GM12891 (cell line): ENCODE data around the gene ABCA13.

Experiments
- POLR2A ChIP-seq: IDR thresholded peaks from 2 replicates; pipeline ENCODE4 v1.6.1; 2011; ENCODE audit warnings: low read depth, low read length, control low read depth
- POLR2AphosphoS5 ChIP-seq: IDR thresholded peaks from 2 replicates; pipeline ENCODE4 v1.6.1; 2011; ENCODE audit warnings: low read depth, low read length, control low read depth
- SPI1 ChIP-seq: IDR thresholded peaks from 2 replicates; pipeline ENCODE4 v1.6.1; 2011; ENCODE audit warnings: low read depth, low read length, control low read depth

GRCh38 chr7:48224042-48224441, 52.8 kb downstream of the ABCA13 start:
- no peak for TF ChIP-seq POLR2AphosphoS5
- no peak for TF ChIP-seq POLR2A
- no peak for TF ChIP-seq SPI1
